GM21423 (cell line): ENCODE measurements around the gene TFRC.
"Not testable (repeated sequence)": the region's sequence is repeated elsewhere in the genome, so short reads cannot be mapped to it uniquely, and the experiment has no call there.

Source experiments
- ATAC-seq: cut with Tn5 transposase; IDR thresholded peaks from one replicate; pipeline ENCODE4 v1.9.1; 2021; ENCODE audit warnings: mild to moderate bottlenecking, moderate library complexity; ENCODE audit not compliant: unreplicated experiment

TFRC gene

GRCh38 chr3:196007744-196008335, 74.0 kb downstream of the TFRC start:
- ATAC-seq, result no peak

GRCh38 chr3:196005338-196005737, 76.6 kb downstream of the TFRC start:
- ATAC-seq, result not testable (repeated sequence)

GRCh38 chr3:196004359-196005052, 77.4 kb downstream of the TFRC start:
- ATAC-seq, result not testable (repeated sequence)

- ATAC-seq, result no peak
These were observed 78.3 kb downstream of the TFRC start for GRCh38 chr3:196003611-196004010.

- ATAC-seq, result not testable (repeated sequence)
These were observed 79.2 kb downstream of the TFRC start for GRCh38 chr3:196002721-196003120.

GRCh38 chr3:196001240-196001639, 80.7 kb downstream of the TFRC start:
- ATAC-seq, result not testable (repeated sequence)

- ATAC-seq, result not testable (repeated sequence)
These were observed 81.4 kb downstream of the TFRC start for GRCh38 chr3:196000360-196000950.

GRCh38 chr3:195999896-196000295, 82.0 kb downstream of the TFRC start:
- ATAC-seq, result no peak
